ENCODE results near the gene RSBN1L.
A peak's percentile ranks its signal among the peaks of the same experiment; 100 is the strongest.

Gene RSBN1L

DNA sequence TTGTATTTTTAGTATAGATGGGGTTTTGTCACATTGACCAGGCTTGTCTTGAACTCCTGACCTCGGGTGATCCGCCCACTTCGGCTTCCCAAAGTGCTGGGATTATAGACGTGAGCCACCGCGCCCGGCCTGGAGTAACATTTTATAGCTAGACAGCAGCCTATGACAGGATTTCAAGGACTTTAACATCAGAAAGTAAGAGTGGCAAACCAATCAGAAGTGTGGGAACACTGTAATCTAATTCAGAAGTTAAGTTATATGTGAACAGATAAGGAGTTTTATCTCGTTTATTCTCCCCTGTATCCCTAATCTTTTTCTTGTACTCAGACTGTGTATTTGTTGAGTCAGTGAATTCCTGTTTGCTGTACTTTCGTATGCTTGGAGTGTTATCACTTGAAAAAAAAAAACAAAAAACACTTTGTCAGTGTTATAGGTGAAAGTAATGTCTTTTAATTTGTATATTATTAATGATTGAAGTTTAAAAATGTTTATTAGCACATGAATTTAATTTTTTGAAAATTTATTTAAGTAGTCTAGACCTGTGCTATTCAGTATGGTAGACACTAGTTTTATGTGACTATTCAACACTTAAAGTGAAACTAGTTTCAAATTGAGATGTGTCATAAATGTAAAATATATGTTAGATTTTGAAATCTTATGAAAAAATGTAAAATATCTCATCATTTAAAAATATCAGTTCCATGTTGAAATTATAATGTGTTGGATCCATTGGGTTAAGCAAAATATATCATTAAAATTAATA is 38.6 kb downstream of the RSBN1L start:
- DNase-seq: no peak

DNA sequence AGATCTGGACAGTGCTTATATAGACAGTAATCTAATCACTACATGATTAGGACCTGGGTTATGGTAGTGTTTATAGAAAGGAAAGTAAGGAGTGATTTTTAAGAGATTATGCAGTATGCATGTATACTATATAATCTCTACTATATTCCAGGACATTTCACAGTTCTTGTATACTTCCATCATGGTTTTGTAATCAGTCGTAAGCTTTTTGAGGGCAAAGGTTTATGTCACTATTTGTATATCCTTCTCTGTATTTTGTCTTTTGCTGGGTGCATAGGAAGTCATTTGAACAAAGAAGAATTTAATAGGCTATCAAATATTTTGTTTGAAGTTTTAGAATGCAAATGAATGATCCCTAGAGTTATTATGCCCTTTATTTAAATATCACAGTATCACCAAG is 39.2 kb downstream of the RSBN1L start:
- DNase-seq: no peak

DNA sequence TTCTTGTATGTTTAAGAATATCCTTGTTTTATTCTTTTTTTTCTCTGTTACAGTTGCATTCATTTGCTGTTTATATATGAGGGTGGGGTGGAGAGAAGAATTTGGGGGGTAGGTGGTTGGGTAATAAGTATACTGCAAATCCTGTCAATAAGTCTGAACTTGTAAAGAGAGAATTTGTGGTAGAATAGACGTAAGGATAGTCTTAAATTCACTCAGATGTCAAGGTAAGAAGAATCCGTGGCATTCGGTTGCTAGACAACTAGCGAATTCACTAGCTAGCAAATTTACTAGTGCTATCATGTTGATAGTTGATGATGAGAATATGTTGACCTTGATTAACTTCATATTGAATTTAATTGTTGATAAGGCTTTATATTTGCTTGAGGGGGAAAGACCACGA is 40.7 kb downstream of the RSBN1L start:
- DNase-seq: no peak

DNA sequence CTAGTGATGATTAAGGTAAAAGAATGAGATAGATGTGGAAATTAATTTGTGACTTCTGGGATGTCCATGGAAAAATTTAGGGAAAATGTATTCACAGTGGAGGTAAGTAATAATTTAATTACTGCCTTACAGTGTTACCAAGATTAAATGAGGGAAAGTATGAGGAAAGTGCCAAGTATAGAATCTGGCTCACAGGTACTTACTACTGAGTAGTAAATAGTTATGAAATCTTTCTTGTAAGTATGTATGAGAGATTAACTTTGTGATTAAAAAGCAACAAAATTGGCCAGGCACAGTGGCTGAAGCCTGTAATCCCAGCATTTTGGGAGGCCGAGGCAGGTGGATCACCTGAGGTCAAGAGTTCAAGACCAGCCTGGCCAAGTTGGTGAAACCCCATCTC is 42.1 kb downstream of the RSBN1L start:
- DNase-seq: no peak

DNA sequence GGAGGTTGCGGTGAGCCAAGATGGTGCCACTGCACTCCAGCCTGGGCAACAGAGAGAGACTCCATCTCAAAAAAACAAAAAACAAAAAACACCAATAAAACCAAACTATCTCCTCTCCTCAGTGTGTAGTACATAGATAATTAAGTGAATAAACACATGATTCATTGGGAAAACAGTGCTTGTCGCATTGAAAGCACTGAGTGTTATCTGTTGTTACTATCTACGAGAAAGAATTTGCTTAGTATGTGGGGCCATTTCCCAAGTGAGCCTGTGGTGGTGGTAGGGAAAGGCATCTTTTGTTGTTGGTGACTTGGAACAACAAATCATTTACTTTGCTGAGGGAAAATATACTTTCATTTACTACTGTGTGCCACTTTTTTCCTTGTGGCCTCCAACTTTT is 42.6 kb downstream of the RSBN1L start:
- DNase-seq: no peak

- no peak for DNase-seq
These were observed 44.0 kb downstream of the RSBN1L start for GRCh38 chr7:77740257-77740656.

- DNase-seq: no peak
These were observed 47.3 kb downstream of the RSBN1L start for GRCh38 chr7:77743518-77743917.

- DNase-seq: no peak
These were observed 49.5 kb downstream of the RSBN1L start for GRCh38 chr7:77745746-77746145.

GRCh38 chr7:77746164-77746823 is 50.0 kb downstream of the RSBN1L start:
- no peak for DNase-seq

GRCh38 chr7:77746824-77747165 is 50.5 kb downstream of the RSBN1L start:
- no peak for DNase-seq

GRCh38 chr7:77747178-77747577 is 50.9 kb downstream of the RSBN1L start:
- DNase-seq: no peak

- DNase-seq: no peak
These were observed 51.5 kb downstream of the RSBN1L start for GRCh38 chr7:77747718-77748117.

GRCh38 chr7:77752016-77752415 is 55.8 kb downstream of the RSBN1L start:
- DNase-seq: no peak

DNA sequence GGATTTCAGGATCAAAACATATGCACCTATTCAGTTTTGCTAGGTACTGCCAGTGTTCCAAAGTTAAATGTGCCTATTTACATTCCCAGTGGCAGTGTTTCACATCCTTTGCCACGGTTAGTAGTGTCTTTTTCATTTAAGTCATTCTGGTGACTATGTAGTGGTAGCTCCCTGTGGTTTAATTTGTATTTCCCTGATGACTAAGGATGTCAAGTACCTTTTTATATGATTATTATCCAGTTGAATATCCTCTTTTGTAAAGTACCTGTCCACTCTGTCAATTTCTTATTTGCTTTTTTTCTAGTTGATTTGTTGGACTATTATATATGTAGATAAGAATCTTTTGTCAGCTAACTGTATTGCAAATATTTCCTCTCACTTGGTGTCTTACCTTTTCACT is 56.9 kb downstream of the RSBN1L start:
- no peak for DNase-seq

DNA sequence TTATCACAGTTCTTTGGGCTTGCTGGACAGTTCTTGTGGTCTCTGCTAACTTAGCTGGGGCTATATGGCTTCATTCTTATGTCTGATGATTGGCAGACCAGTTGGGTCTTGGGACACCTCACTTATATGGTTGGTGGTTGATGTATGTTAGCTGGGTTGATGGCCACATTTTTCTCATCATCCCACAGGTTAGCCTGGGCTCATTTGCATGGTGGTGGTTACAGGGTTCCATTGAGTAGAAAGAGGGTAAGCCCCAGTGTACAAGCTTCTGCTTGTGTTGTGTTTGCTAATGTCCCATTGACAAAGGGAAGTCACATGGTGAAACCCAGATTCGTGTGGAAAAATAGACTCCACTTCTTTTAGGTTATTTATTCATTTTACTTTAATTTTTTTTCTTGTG is 61.3 kb downstream of the RSBN1L start:
- no peak for DNase-seq

DNA sequence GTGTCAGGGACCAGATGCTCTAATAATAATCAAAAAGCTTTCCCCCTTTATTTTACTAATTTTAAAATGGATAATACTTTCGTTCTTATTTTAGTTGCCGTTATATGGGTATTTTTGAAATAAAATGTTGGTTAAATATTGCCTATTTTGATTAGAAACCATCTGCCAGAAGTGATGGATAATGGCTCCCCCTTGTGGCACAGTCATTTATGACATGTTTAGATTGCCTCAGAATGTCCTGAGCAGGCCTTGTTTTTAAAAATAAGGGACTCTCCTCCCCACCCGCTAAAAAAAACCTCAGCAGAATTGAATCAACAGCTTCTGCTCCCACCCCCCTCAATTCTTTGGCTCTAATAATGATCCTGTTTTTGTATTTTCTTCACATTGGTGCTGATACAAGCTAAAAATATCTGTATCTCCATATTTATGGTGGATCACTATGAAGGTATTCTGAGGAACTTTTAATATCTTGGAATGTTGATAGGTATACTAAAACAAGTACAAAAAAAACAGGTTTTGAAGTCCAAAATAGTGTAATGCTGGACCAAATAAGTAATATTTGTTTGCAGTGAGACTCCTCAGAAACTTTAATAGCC is 63.1 kb downstream of the RSBN1L start:
- peak; percentile 56 for DNase-seq

DNA sequence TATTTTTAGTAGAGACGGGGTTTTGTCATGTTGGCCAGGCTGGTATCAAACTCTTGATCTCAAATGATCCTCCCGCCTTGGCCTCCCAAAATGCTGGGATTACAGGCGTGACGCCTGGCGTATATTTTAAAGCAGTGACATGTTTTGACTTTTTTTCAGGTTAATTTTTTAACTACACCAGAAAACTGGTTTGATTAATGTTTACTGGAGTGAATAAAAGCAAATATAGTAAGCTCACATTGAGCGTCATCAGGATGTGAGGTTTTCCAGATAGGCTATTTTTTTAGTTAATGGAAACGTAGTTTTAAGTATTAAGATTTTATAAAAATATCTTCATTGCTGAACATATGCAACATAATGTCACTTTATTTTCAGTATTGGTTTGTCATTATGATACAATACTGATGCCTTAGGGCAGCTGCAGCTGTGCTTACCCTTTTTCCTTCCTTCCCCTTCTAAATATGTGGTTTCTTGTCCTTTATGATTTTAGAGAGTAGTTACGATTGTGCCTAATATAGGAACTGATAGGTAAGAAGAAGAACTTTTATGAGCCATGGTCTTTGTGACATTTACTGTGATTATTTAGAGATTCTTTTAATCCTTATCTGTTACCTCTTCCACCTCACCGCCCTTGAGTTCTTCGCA is 64.7 kb downstream of the RSBN1L start:
- DNase-seq: no peak

- no peak for DNase-seq
These were observed 69.2 kb downstream of the RSBN1L start for GRCh38 chr7:77765481-77765880.

- no peak for DNase-seq
These were observed 69.9 kb downstream of the RSBN1L start for GRCh38 chr7:77765906-77766800.

- no peak for DNase-seq
These were observed 70.7 kb downstream of the RSBN1L start for GRCh38 chr7:77766801-77767605.

DNA sequence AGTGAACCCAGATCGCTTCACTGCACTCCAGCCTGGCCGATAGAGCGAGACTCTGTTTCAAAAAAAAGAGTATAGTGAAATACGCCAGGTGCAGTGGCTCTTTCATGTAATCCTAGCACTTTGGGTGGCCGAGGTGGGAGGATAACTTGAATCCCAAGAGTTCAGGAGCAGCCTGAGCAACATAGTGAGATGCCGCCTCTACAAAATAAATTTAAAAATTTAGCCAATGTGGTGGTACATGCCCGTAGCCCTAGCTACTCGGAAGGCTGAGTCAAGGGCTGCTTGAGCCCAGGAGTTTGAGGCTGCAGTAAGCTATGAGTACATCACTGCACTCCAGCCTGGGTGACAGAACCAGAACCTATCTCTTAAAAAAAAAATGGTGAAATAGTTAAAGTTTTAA is 74.1 kb downstream of the RSBN1L start:
- DNase-seq: no peak

GRCh38 chr7:77771901-77772300 is 75.6 kb downstream of the RSBN1L start:
- DNase-seq: no peak
